ENCODE results near the gene DDX20.

DDX20 gene

DNA sequence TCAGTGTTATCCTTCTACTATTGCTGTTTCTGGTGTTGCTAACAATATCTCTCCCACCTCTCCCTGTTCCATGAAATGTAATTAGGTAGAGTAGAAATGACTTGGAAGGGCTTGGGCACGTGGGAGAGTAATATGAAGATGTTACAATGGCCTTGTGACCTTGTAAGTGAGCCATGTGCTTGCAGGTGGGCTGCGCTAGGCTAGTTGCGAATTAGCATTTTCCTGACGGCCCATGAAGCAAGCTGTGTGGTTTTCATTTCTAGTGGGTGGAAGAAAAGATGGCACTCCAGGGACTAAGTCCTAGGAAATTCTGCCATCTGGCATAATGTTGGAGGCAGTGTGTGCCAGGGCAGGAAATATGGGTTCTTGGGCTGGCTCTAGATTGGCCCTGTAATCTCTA lies 7.8 kb upstream of the DDX20 start:
- no peak for DNase-seq (ENCODE audit: low spot score)

DNA sequence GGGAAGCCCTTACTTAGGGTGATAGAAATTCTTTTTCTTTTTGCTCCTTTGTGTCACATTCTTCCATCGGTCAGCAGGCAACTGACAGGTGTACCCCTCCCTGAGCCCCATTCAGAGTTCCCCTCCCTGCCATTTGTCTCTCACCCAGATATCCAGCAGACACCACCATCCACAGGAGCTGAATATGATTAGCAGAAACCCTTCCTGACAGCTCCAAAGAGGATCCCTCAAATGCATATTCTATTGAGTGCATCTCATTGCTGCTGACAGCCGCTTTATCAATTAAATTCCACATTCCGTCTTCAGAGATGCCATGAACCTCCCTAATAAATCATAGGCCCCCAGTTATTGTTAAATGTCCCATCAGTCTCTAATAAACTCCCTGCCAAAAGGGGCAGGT lies 6.1 kb upstream of the DDX20 start:
- DNase-seq (ENCODE audit: low spot score) = no peak

- no peak for DNase-seq (ENCODE audit: low spot score)
These were observed 4.8 kb upstream of the DDX20 start for GRCh38 chr1:111750856-111751255.

DNA sequence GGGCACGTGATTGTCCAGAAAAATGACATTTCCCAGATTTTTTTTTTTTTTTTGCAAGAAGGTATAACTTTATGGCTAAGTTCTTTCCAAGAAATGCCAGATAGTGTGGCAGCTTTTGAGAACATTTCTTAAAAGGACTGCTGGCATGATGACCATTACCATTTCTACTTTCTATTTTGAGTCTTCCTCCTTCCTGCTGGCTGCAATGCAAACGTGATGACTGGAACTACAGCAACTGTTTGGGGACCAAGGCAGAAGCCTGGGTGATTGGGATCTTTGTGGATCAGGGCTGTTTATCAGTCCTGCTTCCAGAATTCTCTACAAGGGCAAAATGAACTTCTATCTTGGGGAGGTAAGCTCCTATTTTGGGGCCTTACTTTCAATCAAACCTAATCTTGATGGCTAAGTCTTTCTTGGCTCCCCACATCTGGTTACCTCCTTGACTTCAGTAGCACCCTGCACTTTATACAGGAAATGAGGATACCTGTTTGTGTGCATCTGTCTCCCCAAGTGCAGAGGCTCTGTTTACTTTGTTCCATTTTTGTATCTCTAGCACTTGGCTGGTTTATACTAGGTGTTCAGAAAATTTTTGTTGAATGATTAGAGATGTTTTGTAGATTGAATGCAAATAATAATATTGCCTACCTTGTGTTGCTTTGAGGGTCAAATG lies 3.7 kb upstream of the DDX20 start:
- DNase-seq (ENCODE audit: low spot score) = no peak

DNA sequence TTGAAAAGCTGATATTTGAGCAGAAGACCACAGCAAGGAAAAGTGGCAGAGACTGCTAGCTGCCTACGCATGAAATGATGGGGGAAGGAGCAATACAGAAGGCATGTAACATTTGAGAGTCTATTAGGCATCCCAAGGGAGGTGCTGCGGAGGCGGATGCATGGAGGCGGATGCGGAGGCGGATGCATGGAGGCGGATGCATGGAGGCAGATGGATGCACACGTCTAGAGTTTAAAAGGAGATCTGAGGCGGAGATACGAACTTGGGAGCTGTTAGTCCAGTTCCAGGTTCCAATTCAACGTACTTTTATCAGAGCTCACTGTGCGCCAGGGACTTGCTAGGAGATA lies 744 bp upstream of the DDX20 start:
- DNase-seq (ENCODE audit: low spot score) = no peak

DNA sequence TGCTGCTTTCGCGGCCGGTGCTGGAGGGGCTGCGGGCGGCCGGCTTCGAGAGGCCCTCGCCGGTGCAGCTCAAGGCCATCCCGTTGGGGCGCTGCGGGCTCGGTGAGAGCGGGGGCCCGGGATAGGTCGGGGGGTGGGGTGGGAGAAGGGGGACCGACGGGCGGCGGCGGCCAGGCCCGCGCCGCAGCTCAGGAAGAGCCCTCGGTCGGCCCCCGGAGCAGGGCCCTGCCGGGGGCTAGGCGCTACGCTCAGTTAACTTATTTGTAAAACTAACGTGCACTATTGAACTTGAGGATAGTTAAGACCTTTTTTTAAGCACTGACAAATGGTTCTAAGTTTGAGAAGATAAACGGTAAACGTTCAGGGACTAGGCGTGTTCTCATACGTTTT lies 418 bp downstream of the DDX20 start:
- no peak for DNase-seq (ENCODE audit: low spot score)

DNA sequence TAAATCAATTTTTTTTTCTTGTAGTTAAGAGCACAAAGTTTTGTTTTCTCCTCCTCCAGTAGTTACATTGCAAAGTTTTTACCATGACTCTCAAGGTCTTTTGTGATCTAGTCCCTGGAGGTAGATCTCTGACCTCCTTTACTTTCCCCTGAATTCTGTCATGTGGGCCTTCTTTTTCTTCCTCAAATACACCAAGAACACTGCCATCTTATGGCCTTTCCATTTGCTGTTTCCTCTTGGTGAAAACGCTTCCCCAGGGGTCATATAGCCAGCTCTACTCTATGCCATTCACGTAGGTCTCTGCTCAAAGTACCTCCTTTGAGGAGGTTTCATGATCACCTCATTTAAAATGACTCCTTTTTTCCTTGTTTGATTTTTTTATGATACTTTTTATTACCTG lies 2.7 kb downstream of the DDX20 start:
- no peak for DNase-seq (ENCODE audit: low spot score)

DNA sequence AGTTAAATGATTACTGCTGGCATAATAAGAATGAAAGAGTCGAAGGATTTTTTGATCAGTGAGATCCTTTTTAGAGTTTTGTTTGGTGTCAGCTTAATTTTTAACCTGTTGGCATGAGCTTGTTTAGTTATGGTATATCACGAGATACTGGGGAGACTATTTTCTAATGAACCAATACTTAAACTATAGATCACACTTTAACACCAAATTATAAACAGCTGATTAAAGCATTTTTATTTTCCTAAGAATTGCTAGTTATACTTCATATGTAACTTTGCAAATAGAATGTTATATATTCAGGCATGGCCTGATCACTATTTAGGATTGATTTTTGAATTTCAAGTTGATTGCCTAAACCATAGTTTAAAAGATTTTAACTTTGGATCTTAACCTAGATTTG lies 6.0 kb downstream of the DDX20 start:
- DNase-seq (ENCODE audit: low spot score) = no peak

- DNase-seq (ENCODE audit: low spot score) = no peak
These were observed 6.6 kb downstream of the DDX20 start for GRCh38 chr1:111762332-111762731.

GRCh38 chr1:111768023-111768422 lies 12.3 kb downstream of the DDX20 start:
- no peak for DNase-seq (ENCODE audit: low spot score)

GRCh38 chr1:111768625-111769024 lies 12.9 kb downstream of the DDX20 start:
- DNase-seq (ENCODE audit: low spot score) = no peak

DNA sequence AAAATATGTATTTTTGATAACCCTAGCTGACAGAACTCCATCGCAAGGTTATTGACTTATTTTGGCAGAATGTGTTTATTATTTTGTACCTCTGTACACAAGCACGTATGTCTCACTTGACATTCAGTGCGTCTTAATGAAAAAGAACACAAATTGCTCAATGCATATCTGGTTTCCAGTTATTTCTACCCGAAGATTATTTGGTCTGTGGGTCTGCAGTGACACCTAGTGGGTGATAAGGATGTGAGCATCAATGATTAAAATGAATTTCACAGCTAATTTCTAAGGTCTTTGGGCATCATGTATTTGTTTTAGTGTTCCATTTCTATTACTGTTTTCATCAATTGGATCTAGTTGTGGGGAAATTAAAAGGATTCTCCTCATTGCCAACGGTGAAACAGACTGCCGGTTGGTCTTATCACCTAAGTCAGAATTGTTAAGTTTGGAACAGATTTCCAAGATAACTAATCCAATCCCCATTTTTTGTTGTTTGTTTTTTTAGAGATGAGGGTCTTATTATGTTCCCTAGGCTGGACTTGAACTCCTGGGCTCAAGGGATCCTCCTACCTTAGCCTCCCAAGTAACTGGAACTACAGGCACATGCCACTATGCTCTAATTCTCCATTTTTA lies 13.9 kb downstream of the DDX20 start:
- DNase-seq (ENCODE audit: low spot score) = peak; percentile 44

DNA sequence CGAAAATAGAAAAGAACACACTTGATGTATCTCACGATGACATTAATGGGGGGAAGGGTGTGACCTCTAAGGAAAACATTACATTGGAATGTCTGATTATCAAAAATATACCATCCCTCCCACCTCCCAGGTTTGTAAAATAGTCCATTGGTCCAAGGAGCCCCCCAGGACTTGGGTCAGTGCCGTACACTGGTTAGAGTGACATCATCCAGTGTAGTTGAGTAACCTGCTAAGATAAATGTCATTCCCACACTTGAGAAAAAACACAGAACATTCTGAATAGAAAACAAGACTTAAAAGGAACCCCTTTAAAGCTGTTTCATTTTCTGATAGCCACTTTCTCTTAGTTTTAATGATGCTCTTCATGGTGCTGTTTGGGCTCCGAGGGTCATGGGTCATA lies 15.2 kb downstream of the DDX20 start:
- no peak for DNase-seq (ENCODE audit: low spot score)

DNA sequence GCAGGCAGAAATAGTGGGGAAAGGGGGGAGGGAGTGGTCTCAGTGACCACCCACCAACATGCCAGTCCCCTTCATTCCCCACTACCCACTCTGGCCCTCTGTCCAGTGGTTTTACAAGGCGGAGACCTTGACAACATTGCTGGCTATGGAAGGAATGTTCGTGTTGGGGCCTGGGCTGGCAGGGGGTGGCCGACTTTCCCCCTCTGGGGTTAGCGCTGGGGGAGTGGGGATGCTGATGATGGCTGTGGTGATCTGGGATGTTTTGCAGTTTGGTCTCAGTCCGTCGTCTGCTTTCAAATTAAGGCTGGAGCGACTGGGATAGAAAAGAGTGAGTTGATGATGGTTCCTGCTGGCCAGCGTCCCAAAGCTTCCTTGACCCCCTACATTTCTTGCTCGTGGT lies 20.3 kb downstream of the DDX20 start:
- no peak for DNase-seq (ENCODE audit: low spot score)

GRCh38 chr1:111776391-111776790 lies 20.7 kb downstream of the DDX20 start:
- DNase-seq (ENCODE audit: low spot score) = no peak

DNA sequence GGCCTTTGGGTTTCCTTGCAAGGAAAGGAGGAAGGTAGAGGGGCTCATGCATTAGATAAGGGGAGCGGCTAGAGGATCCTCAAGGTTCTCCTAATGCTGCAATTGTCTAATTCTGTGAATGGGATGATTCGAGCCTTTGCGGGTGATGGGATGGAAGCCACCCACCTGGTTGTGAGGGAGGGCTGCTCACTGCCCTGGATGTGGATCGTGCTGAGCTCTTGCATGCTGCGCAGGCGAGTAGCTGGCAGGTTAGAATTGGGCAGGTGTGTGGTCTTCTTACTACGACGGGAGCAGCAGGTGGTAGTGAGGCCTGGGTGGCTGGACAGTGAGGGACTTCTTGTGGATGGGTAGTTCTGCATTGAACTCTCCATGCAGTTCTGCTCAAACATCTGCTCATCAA lies 21.2 kb downstream of the DDX20 start:
- no peak for DNase-seq (ENCODE audit: low spot score)

DNA sequence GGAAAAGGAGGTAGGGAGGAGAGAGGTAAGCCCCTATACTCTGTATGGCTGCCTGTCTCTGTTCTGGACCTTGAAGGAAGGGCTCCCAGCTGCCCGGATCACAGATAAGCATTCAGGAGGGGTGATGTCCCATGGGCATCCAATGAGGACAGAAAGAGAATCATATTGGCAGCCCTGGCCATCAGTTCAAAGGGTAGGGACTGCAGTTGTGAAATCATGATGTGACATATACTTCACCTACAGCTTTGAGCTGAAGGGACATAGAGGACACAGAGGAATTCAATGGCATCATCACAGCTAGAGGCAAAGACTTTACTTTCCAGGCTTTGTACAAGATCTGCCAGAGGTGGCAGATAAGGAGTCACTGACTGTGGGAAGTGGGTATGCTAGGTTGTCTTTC lies 21.6 kb downstream of the DDX20 start:
- DNase-seq (ENCODE audit: low spot score) = no peak

GRCh38 chr1:111778066-111778465 lies 22.4 kb downstream of the DDX20 start:
- no peak for DNase-seq (ENCODE audit: low spot score)

DNA sequence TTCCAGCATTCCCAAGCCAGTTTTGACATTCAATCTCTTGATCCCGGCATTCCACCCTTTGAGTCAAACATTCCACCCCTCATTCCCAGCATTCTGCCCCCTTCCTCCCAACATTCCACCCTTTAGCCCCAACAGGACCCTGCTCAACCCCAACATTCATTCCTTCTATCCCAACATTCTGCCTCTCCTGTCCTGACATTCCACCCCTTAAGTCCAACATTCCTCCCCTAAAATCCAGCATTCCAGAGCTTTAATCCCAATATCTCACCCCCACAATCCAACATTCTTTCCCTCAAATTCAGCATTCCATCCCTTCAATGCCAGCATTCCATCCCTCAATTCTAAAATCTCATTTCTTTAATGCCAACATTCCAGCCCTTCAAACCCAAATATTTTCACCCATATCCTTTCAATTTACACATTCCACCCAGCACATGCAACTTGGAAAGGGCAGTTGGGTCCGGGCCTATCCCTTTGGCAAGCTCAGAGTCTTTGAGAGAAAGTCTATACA lies 22.9 kb downstream of the DDX20 start:
- peak; percentile 43 for DNase-seq (ENCODE audit: low spot score)

- DNase-seq (ENCODE audit: low spot score) = no peak
These were observed 23.8 kb downstream of the DDX20 start for GRCh38 chr1:111779546-111779945.

GRCh38 chr1:111784273-111784901 lies 28.7 kb downstream of the DDX20 start:
- no peak for DNase-seq (ENCODE audit: low spot score)

DNA sequence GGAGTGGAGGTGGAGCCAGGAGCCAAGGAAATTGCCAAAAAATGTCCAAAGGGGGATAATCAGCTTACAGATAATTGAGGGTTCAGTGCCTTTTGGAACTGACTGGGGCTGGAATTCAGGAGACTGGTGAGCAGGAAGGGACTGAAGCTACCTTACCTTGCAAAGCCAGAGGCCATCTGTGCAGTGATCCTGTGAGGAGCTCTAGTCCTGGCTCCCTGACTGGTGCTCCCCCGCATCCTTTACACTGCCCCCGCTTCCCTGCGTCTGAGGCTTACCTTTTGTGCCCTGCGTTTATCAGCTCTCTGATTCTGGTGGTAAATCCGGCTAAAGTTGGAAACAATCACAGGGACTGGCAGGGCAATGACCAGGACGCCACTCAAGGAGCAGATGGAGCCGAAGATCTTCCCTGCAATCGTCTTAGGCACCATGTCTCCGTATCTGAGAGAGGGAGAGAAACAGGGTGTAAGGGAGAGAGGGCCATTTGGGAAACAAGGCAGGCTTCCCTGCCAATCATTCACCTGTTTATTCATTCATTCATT lies 31.0 kb downstream of the DDX20 start:
- DNase-seq (ENCODE audit: low spot score) = no peak

DNA sequence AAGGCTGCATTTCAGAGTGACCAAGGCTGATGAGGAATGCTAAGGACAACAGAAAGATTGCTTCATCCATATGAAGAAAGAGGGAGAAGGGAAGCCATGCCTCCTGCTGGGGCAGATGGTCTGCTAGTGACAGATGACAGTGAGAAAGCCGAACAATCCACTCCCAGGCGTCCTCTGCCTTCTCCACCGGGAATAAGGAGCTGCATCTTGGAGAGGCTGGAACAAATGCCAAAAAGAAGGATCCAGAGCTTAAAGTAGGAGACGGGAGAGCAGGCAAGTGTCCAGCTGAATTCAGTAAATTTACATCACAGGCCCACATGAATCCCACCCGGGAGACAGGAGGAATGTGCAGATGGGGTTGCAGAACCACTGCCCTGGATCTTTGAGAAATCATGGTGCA lies 33.4 kb downstream of the DDX20 start:
- DNase-seq (ENCODE audit: low spot score) = no peak
